HEK293 (cell line): ENCODE results near the gene ACACB.

Experiments used
- CTCF ChIA-PET: fragments of 350-600 bp; formaldehyde crosslinking; extraction: SDS; loops from one replicate; lab custom pipeline; 2021; ENCODE audit warnings: antibody characterized with exemption; lab: Yijun Ruan, JAX
- POLR2A ChIA-PET: fragments of 300-600 bp; formaldehyde crosslinking; extraction: SDS; loops from one replicate; lab custom pipeline; 2020; ENCODE audit warnings: antibody characterized with exemption, inconsistent platforms; lab: Yijun Ruan, JAX
- H3K27ac ChIP-seq: fragments of 200-500 bp; sonication (Bioruptor generic); 2 replicates; pipeline ENCODE4 v1.5.1; 2014; ENCODE audit warnings: low read depth, low read length, control low read depth, inconsistent platforms; ENCODE audit errors: extremely low read depth
- H3K36me3 ChIP-seq, 2 experiments: fragments of 200-500 bp in 1 of 2; sonication (Bioruptor generic) in 1 of 2; 1 replicate in 1 of 2; 2 replicates in 1 of 2; pipeline ENCODE4 v1.5.1; 2014 to 2017; ENCODE audit warnings: inconsistent platforms in 2 of 2, low read length in 2 of 2; ENCODE audit not compliant: control insufficient read depth in 2 of 2, insufficient read depth in 1 of 2
- H3K4me1 ChIP-seq: fragments of 200-500 bp; sonication (Bioruptor generic); 2 replicates; pipeline ENCODE4 v1.5.1; 2014; ENCODE audit warnings: mild to moderate bottlenecking, low read length, inconsistent platforms; ENCODE audit not compliant: control insufficient read depth, insufficient read depth
- H3K4me3 ChIP-seq: 2 replicates; pipeline ENCODE4 v1.5.1; 2011; ENCODE audit warnings: low read depth, mild to moderate bottlenecking, control low read depth, low read length, moderate library complexity
- H3K9me3 ChIP-seq: fragments of 200-500 bp; sonication (Bioruptor generic); 2 replicates; pipeline ENCODE4 v1.5.1; 2014; ENCODE audit warnings: low read depth, low read length, inconsistent platforms; ENCODE audit not compliant: control insufficient read depth, insufficient read depth
- GLIS1 ChIP-seq: fragments of 450-650 bp; formaldehyde crosslinking; IDR thresholded peaks from 2 replicates; pipeline ENCODE4 v1.5.1; 2016; ENCODE audit warnings: missing biosample characterization, missing genetic modification characterization
- GLIS2 ChIP-seq: fragments of 450-650 bp; formaldehyde crosslinking; IDR thresholded peaks from 2 replicates; pipeline ENCODE4 v1.5.1; 2016; ENCODE audit warnings: missing biosample characterization, missing genetic modification characterization
- INSM2 ChIP-seq: fragments of 450-650 bp; formaldehyde crosslinking; IDR thresholded peaks from 2 replicates; pipeline ENCODE4 v1.5.1; 2016; ENCODE audit warnings: missing biosample characterization, missing genetic modification characterization
- PRDM2 ChIP-seq: fragments of 450-650 bp; formaldehyde crosslinking; IDR thresholded peaks from 2 replicates; pipeline ENCODE4 v1.5.1; 2016; ENCODE audit warnings: missing biosample characterization, missing genetic modification characterization, borderline replicate concordance
- SCRT2 ChIP-seq: fragments of 450-650 bp; formaldehyde crosslinking; IDR thresholded peaks from 2 replicates; pipeline ENCODE4 v1.5.1; 2016; ENCODE audit warnings: missing biosample characterization, missing genetic modification characterization
- ZFHX2 ChIP-seq: fragments of 450-650 bp; formaldehyde crosslinking; conservative IDR thresholded peaks from 2 replicates; pipeline ENCODE4 v1.5.1; 2016; ENCODE audit warnings: missing biosample characterization, missing genetic modification characterization
- ZFP3 ChIP-seq: fragments of 450-650 bp; formaldehyde crosslinking; IDR thresholded peaks from 2 replicates; pipeline ENCODE4 v1.5.1; 2016; ENCODE audit warnings: low read depth, missing biosample characterization, missing genetic modification characterization
- ZFP37 ChIP-seq: fragments of 450-650 bp; formaldehyde crosslinking; IDR thresholded peaks from 2 replicates; pipeline ENCODE4 v1.5.1; 2016; ENCODE audit warnings: missing biosample characterization, missing genetic modification characterization
- ZNF138 ChIP-seq: fragments of 450-650 bp; formaldehyde crosslinking; IDR thresholded peaks from 2 replicates; pipeline ENCODE4 v1.5.1; 2016; ENCODE audit warnings: missing biosample characterization, missing genetic modification characterization, borderline replicate concordance
- ZNF174 ChIP-seq: fragments of 450-650 bp; formaldehyde crosslinking; IDR thresholded peaks from 2 replicates; pipeline ENCODE4 v1.5.0; 2017; ENCODE audit warnings: missing biosample characterization, mild to moderate bottlenecking, missing genetic modification characterization
- ZNF18 ChIP-seq: fragments of 450-650 bp; formaldehyde crosslinking; IDR thresholded peaks from 2 replicates; pipeline ENCODE4 v1.5.1; 2016; ENCODE audit warnings: missing biosample characterization, missing genetic modification characterization
- ZNF26 ChIP-seq: fragments of 450-650 bp; formaldehyde crosslinking; IDR thresholded peaks from 2 replicates; pipeline ENCODE4 v1.5.1; 2016; ENCODE audit warnings: missing biosample characterization, missing genetic modification characterization
- ZNF449 ChIP-seq: fragments of 450-650 bp; formaldehyde crosslinking; IDR thresholded peaks from 2 replicates; pipeline ENCODE4 v1.5.1; 2017; ENCODE audit warnings: missing biosample characterization, mild to moderate bottlenecking, missing genetic modification characterization, moderate library complexity
- ZNF529 ChIP-seq: fragments of 450-650 bp; formaldehyde crosslinking; IDR thresholded peaks from 2 replicates; pipeline ENCODE4 v1.5.1; 2017; ENCODE audit warnings: missing genetic modification characterization, missing biosample characterization; ENCODE audit not compliant: insufficient replicate concordance
- ZNF530 ChIP-seq: fragments of 450-650 bp; formaldehyde crosslinking; IDR thresholded peaks from 2 replicates; pipeline ENCODE4 v1.5.1; 2016; ENCODE audit warnings: low read depth, missing biosample characterization, missing genetic modification characterization
- ZNF549 ChIP-seq: fragments of 450-650 bp; IDR thresholded peaks from 2 replicates; pipeline ENCODE4 v1.5.1; 2018; ENCODE audit warnings: missing biosample characterization, missing genetic modification characterization, mild to moderate bottlenecking, inconsistent platforms, moderate library complexity
- ZNF558 ChIP-seq: fragments of 450-650 bp; formaldehyde crosslinking; IDR thresholded peaks from 2 replicates; pipeline ENCODE4 v1.5.1; 2016; ENCODE audit warnings: missing biosample characterization, missing genetic modification characterization
- ZNF621 ChIP-seq: fragments of 450-650 bp; formaldehyde crosslinking; IDR thresholded peaks from 2 replicates; pipeline ENCODE4 v1.5.1; 2017; ENCODE audit warnings: missing biosample characterization, missing genetic modification characterization
- ZSCAN30 ChIP-seq: fragments of 450-650 bp; IDR thresholded peaks from 2 replicates; pipeline ENCODE4 v1.5.1; 2018; ENCODE audit warnings: missing biosample characterization, mild to moderate bottlenecking, missing genetic modification characterization, moderate library complexity

ACACB gene

GRCh38 chr12:109130297-109131153 is 14.1 kb downstream of the ACACB start (continued):
- TF ChIP-seq PRDM2 (tag by site-specific recombination) (no peak), ZNF174 (tag by site-specific recombination) (no peak), SCRT2 (tag by site-specific recombination) (no peak), ZNF138 (no peak), ZNF530 (tag by site-specific recombination) (no peak), ZNF549 (tag by site-specific recombination) (no peak), INSM2 (tag by site-specific recombination) (no peak), ZNF558 (tag by site-specific recombination) (no peak), ZNF26 (tag by site-specific recombination) (no peak), ZNF18 (no peak)

- POLR2A ChIA-PET: no interaction called here
- TF ChIP-seq ZNF621 (tag by site-specific recombination): no peak
- TF ChIP-seq ZFHX2 (tag by site-specific recombination): peak; percentile 48
- TF ChIP-seq SCRT2 (tag by site-specific recombination): peak; percentile 95
- peak; percentile 48 for TF ChIP-seq GLIS1 (tag by site-specific recombination)
- TF ChIP-seq ZNF529 (tag by site-specific recombination): no peak
- TF ChIP-seq ZFP3 (tag by site-specific recombination): no peak
- TF ChIP-seq ZNF449 (tag by site-specific recombination): no peak
- TF ChIP-seq GLIS2 (tag by site-specific recombination): 0 out of 2 replicates have a peak, but pooled peaks have one; percentile 25
- TF ChIP-seq ZFP37 (tag by site-specific recombination): no peak
- TF ChIP-seq ZSCAN30 (tag by site-specific recombination): peak; percentile 80
Observed at GRCh38 chr12:109131154-109132050, 15.0 kb downstream of the ACACB start.

More at GRCh38 chr12:109131154-109132050, 15.0 kb downstream of the ACACB start:
- Histone ChIP-seq H3K9me3 (no peaks in the 10 kb centered on the region; the same call in 1 of the 2 replicates), H3K36me3 (no peaks in the 10 kb centered on the region), H3K4me3 (no peak overlapping the region), H3K27ac (no peak overlapping the region), H3K4me1 (no peaks in the 10 kb centered on the region)
- CTCF ChIA-PET: interaction anchor here (0.6 to 3.0 kb wide), 3 partner anchors 19 to 182 kb away, joined by 3 to 13 read pairs (median 3); no protein-coding TSS in a partner anchor
